Activated CD8-positive, alpha-beta memory T cell treated with anti-CD3 and anti-CD28 coated beads, Interleukin-2, amount 50 U/mL, for 1 hour (primary cell): Measurements from ENCODE around the gene UNC5CL.
"Not testable (repeated sequence)": the region's sequence is repeated elsewhere in the genome, so short reads cannot be mapped to it uniquely, and the experiment has no call there.

Source experiments
- DNase-seq: peaks from one replicate; pipeline ENCODE4 v3.0.0-alpha.2; 2020; ENCODE audit errors: extremely low read depth

UNC5CL gene

DNA sequence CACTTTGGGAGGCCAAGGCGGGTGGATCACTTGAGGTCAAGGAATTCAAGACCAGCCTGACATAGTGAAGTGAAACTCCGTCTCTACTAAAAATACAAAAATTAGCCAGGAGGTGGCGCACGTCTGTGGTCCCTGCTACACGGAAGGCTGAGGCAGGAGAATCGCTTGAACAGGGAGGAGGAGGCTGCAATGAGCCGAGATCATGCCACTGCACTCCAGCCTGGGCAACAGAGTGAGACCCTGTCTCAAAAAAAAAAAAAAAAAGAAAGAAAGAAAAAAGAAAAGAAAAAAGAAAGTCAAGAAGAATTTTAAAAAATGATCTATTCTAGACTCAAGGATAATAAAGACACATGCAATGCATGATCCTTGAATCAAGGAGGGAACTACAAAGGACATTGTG, 32.8 kb downstream of the UNC5CL start:
- not testable (repeated sequence) for DNase-seq

DNA sequence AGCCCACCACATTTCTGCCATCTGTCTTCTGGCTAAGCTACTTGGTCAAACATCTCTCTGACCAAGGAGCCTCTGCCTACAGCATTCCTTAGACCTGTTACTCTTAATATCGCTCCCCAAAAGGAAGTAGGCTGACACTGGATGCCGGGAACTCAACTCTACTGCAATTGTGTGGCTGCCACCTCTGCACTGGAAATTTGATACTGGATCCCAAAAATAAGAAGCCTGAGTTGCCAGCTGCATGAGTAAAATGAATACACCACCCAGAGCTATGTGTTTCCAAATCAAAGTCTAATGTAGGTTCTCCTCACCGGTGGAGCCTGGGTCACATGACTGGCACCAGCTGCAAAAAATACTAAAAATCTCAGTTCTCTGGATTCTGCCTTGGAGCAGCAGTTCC, 36.9 kb downstream of the UNC5CL start:
- DNase-seq, result no peak

DNA sequence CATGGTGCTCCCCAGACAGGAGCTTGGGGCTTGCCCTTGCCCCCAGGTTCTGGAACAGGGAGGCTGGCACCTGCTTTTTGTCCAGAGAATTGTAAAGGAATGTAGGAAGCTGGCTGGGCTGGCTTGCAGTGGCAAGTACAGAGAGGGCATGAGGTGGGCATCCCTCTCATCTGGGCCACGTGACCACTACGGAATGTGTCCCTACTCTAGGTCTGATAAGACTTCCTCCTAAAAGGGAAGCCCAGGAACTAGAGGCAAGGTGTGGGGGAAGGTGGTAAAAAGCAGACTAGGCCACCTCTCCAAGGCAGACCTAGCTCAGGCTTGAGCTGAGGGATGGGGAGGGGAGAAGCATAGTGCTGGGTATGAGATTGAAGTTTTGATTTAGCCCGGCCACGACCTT, 38.8 kb downstream of the UNC5CL start:
- no peak for DNase-seq

DNA sequence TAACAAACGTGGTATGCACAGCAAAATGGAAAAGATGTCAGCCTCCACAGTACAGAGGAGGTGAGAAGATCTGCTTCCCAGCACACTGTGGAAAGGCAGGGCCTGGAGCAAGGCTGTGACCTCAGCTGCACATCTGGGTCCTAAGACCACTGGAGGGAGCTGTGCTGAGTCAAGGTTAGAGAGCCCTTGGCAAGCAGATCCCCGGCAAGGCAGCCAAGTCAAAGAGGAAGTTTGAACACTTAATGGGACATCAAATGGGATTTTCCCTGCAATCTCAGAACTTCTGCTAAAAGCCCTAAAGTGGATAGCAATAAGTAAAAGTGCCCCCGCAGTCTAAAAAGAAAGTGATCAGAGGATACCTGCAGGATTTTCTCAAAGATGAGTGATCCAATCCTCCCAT, 39.5 kb downstream of the UNC5CL start:
- no peak for DNase-seq

DNA sequence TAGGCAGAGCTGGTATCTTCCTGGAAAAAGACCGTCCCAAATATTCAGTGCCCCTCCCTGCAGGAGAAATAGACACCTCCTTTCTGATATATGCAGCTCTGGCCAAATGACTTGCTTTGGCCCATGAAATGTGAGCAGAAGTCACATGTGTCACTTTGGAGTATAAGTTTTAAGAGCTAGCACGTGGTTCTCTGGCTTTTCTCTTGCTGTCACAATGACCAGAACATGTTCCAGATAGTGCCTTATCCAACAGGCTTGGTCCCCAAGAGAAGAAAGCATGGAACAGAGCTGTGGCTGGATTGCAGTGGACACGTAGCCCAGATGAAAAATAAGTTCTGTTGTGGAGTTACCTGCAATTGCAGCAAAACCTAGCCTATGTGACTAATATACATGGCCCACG, 40.4 kb downstream of the UNC5CL start:
- DNase-seq, result no peak

GRCh38 chr6:40997234-40997957, 41.6 kb downstream of the UNC5CL start:
- no peak for DNase-seq

GRCh38 chr6:40996591-40997233, 42.3 kb downstream of the UNC5CL start:
- no peak for DNase-seq

DNA sequence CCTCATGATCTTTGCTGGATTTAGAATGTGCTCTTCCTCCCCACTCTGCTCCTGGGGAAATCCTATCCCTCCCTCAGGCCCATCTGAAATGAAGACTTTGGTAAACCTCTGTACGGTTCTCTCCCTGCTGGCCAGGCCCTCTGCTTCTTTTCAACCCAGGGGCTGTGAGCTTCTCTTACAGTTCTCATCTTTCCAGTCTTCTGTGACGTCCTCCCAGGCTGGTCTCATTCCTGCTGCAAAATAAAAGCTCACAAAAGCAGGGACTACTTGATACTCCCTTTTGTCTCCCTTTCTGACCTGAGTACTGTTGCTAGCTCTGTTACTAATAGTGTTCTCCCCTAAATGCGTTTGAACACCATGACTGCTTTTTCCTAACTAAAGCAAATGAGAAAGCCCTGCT, 46.3 kb downstream of the UNC5CL start:
- DNase-seq, result no peak

DNA sequence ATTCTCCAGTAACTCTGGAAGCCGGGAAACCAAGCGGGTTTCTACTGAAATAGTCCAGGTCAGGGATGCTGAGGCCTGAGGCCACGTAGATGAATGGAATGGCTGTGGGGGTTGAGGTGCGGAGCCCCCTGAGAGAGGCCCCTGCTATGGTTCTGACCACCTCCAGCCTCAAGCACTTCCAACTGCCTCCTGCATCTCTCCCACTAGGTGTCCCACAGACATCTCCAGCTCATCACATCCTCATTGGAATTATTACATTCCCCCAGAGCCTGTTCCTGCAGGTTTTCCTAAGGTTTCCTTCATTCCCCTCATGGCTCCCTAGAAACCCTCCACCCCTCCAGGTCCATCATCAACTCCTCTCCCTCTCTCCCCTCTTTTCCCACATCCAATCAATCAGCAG, 48.7 kb downstream of the UNC5CL start:
- no peak for DNase-seq

GRCh38 chr6:40989204-40990169, 49.5 kb downstream of the UNC5CL start:
- DNase-seq, result no peak

DNA sequence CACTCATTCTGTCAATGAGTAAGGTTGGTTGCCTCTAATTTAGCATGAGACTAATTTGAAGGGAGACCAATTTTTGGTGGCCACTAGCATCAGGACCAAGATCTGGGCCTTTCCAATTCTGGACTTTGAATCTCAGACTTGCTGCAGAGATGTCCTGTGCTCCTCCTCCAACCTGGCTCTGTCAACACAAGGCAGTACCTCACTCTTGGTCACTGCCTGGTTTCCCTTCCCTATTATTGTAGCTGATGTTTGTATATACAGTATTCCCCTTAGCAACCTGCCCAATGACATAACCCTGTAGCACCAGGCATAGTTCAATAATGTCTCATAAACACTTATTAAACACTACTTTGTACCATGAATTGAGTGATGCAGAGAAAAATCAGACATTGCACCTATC, 50.4 kb downstream of the UNC5CL start:
- DNase-seq, result no peak

GRCh38 chr6:40986921-40987819, 51.9 kb downstream of the UNC5CL start:
- no peak for DNase-seq

DNA sequence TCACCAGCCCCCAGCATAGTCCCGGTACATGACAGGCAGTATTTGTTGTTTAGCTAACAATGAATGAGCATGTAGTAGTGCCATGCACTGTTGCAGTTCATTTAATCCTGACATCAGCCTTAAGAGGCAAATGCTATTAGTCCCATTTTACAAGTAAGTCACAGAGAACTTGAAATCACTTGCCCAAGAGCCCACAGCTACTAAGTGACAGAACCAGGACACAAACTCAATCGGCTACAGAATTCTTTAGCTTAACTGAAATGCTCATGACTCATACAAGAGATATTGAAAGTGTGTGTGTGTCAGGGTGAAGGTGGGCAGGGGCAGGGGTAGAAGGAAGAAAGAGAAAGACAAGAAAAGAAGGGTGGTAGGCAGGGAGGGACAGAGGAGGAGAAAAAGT, 52.7 kb downstream of the UNC5CL start:
- no peak for DNase-seq

- DNase-seq, result no peak
These were observed 55.3 kb downstream of the UNC5CL start for GRCh38 chr6:40983752-40984151.

DNA sequence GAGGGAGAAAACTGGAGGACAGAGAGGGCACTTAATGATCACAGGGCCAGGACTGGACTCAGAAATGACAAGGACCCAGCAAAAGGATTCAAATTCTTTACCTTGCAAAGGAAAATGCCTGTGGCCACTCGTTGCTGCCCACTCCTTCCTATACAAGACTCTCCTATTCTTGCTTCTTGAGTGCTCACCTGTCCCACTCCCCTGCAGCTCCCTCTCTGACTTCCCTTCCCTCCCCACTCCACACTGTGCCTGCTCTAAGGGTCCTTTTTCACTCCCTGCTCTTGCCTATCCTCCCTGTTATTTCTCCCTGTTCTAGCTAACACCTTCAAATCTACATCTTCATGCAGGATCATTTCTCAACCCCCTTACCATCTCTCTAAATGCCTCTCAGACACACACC, 56.1 kb downstream of the UNC5CL start:
- no peak for DNase-seq

DNA sequence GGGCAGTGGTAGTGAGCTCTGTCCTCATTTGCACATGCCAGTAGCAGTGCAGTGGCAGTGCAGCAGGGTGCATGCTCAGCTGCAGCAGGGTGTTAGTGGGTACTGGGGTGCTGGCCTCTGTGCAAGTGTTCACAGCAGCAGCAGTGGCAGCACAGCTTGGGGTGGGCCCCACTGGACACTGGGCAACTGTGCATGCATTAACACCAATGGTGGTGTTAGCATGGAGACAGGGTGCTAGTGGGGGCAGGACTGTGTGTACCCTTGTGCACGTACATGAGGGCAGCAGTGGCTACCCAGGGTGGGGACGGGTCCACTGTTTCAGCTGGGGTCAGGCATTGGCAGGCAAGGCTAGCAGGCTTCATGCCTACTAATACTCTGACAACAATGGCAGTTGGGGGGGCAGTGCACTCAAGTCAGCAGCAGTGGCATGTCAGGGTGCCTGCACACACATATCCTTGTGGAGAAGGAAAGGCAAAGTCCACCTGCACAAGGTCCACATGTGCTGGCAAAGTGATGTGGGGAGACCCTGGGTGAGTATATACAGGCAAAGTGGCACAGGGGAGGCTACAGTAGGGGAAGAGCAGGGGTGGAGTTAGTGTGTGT, 60.2 kb downstream of the UNC5CL start:
- no peak for DNase-seq

GRCh38 chr6:40977695-40978094, 61.3 kb downstream of the UNC5CL start:
- no peak for DNase-seq

DNA sequence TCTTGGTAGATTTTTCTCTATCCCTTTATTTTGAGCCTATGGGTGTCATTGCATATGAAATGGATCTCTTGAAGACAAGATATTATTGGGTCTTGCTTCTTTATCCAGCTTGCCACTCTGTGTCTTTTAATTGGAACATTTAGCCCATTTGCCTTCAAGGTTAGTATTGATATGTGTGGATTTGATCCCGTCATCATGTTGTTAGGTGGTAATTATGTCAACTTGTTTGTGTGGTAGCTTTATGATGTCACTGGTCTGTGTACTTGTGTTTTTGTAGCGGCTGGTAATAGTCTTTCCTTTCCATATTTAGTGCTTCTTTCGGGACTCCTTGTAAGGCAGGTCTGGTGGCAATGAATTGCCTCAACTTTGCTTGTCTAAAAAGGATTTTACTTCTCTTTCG, 61.9 kb downstream of the UNC5CL start:
- no peak for DNase-seq
